Fibroblast of skin of right quadriceps (primary cell): Measurements from ENCODE around the gene C2CD4A.

Experiments
- DNase-seq: peaks from one replicate; pipeline ENCODE4 v3.0.0-alpha.2; 2013

Gene C2CD4A

DNA sequence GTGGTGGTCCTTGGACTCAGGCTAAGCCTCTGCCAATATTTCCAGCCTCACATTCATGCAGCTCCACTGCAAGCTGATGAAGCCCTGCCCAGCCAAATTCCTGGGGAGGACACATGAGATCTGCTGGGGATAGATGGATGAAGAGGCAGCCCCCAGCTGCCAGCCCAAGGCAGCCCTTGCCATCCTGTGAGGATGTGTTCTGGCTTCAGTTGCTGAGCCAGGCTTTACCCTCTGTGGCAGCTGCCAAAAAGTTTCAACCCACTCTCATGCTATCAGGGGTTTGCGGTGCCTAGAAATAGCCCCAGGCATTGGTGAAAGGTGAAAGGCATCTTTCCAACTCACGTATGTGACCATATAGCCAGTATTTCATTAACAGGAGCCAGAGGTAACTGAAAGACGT lies 37.6 kb downstream of the C2CD4A start:
- no peak for DNase-seq

DNA sequence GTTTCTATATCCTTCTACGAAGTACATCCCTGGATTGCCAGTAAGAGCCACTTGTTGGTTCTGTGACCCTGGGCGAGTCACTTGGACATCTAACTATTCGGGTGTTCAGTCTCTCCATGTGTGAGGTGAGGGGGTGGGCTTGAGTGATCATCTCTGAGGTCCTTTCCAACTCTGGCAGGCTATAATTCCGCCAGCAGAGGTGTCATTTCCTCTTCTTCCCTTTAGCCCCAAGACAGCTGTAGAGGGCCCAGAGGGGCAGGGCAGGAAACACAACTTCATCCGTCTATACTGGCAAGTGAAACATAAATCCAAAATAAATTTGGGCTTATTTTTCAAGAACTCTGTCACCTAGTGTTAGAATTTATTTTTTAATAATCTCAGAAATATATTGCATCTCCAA lies 38.1 kb downstream of the C2CD4A start:
- DNase-seq = no peak

DNA sequence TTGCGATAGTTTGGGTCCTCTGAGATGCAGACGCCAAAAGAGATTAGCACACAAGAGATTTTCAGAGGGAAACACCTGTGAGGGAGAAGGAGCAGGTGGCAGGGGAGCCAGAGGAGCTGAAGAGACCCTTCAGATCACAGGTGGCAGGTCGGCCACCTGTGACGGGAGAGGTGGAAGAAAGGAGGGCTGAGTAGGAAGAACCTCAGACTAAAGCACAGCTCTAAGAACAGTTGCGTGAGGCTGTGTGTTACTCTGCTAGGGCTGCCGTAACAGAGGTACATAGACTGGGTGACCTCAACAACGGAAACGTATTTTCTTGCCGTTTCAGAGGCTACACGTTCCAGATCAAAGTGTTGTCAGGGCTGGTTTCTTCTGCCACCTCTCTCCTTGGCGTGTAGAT lies 38.5 kb downstream of the C2CD4A start:
- DNase-seq = no peak

DNA sequence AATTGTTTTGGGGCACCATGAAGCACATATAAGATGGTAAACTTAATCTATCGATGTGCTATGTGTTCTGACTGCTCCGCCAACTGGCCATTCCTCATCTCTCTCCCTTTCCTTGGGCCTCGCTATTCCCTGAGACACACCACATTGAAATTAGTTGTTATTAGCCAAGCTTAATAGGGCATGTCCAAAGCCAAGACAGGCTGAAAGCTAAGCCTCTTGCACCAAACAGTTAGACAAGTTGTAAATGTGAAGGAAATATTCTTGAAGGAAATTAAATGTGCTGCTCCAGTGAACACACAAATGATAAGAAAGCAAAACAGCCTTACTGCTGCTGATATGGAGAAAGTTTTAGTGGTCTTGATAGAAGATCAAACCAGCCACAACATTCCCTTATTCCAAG lies 39.3 kb downstream of the C2CD4A start:
- DNase-seq = no peak

DNA sequence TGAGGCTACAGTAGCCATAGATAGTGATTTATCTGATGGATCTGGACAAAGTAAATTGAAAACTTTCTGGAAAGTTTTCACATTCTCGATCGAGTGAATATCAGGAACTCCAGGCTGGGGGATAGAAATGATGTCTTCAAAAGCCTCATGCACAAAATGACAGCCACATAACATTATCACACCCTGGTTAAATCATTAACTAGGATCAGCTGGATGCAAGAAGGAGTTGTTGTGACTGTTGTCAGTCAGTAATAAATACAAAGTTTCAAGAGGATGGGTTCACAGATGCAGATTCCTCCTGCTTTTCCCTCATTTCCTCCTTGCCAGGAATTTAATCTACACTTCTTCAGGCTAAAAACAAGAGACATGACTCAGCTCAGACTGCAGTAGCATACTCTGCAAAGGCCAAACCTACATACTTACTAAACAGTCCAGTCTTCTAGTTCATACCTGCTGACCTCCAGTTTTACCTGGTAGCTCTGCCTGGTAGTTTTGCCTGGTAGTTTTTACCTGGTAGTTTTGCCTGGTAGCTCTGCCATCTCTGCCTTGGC lies 40.9 kb downstream of the C2CD4A start:
- peak; percentile 17 for DNase-seq

DNA sequence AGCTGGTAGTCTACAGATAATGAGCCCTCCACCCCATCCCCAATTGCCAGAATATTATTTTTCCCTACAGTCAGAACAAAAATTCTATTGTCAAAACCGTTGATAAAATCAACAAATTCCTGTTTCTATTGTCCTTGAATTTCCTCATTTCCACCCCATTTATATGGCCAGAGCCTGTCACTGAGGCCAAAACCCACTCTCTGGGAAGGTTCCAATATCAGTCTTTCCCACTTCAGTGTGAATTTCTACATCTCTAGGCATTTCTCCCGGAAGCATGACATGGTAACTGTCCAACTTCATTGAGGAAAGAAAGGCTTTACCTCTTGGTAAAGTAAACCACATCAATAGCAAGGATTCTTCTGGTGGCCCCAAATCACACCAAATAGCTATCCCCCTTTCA lies 41.6 kb downstream of the C2CD4A start:
- no peak for DNase-seq

DNA sequence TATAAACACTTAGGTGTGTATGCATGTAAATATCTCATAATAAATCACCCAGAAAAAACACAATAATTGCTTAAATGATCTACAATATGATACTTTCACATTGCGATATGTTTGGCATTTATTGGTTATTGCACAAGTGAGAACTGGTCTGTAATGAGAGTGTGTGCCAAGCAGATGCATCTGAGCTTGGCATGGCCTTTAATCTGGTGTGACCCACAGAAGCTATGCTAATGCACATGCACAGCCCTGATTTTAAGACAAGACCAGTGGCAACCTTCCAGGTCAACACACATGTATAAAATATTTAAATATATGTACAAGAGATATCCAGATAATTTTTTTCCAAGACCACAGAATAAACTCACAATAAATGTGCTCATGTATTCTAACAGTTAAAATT lies 42.7 kb downstream of the C2CD4A start:
- DNase-seq = no peak

DNA sequence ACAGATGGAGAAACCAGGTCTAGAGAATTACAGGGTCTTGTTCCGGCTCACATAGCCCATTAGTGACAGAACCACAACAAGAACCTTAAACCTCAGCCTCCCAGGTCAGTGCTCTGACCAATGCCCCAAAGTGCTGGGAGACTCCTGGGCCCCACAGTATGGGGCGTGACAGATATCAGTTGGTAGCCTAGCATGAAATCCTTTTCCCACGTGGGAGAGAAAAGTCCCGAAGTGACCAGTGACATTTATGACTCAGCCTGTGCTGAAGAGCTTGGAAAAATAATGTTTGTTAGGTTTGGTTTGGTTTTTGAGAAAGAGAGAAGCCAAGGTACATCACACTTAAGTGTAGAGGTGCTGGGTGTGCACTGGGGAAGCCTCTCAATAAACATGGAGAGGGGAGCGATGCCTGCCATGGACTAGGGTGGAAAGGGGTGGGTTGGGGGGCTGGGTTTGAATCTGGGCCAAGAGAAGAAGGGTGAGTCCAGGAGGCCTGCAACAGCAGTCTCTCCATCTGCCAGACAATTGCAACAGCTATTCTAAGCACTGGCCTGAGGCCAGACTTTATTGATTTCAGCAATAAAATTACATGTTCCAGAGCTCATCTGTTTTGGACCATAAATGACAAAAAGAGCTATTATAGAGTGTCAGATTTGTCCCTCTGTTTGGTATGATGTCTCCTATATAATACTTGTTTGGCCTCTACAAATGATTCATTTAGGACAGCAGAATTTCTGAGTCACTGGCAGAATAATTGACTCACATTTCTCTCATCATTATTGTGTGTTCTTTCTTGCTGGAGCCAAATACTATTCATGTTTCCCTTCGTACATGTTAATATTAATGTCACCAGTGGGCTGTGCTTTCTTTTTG lies 43.4 kb downstream of the C2CD4A start:
- peak; percentile 72 for DNase-seq

DNA sequence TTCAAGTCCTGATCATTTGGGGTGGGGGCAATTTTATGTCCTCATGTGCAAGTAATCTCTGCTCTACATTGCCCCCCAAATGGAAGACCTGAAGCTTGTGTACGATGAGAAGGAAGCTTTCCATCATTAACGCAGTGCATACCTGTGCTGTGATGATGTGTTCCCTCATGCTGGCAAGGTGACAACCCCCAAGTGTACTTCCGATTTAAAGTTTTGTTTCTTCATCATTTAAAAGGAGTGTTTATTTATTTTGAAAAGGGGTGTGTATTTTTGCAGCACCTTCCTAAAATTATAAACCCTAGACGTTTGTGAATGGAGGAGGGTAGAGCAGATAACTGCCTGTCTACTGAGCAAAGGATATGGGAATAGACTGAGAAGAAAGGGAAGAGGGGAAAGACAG lies 45.3 kb downstream of the C2CD4A start:
- DNase-seq = no peak

DNA sequence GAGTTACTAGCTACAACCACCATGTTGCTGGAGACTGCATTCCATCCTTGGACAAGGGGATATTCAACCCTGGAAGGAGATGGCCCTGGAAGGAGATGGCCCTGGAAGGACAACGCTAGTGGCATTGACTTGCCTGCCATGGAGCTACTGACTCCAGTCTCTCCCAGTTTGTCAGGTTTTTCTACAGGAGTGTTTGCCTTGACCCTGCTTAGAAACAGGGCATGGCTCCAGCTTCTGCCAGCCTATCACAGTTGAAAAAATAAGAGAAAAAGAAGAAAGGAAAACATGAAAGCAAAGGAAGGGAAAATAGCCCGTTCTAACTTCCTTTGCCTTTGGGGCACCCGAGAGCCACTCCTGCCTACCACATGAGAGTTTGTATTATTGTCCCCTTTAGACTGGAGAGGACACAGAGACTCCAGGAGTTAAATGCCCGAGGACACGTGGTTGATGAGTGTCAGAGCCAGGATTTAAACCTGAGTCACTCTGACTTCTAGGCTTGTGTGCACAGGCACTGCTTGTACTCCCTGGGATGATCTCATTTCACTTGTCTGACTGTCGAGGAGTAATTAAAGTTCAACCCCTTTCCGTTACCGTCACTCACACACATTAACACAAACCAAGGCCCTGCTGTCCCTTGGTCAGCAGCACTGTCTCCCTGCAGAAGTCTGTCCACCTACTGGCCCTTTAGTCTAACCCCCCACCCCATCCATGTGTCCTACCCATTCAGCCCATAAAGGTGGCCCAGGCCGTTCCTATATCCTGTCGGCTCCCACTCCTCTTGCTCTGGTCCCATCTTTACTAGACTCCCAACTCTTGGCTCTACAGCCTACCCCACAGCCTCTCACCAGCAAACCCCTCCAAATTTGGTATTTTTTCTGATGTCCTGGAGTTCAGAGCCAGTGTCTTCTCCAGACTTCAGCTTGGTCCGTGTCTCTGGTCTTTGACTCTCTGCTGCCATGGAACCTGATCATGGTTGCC lies 46.1 kb downstream of the C2CD4A start:
- peak; percentile 83 for DNase-seq

DNA sequence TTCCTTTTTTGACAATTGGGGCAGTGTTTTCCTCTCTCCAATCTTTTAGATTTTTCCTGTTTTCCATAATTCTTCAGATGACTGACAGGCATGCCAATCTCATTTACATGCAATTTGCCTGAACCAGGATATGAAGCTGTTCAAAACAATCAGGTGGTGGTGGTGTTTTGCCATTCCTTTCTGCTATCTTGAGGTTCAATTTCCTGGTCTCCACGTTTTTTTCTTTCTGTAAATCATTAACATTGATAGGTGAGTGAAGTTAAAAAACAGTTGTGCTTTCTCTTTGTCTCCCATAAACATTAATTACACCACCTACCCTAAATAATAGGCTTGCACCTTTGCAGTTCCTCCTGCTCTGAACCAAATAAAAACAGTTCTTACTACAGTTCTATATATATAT lies 49.1 kb downstream of the C2CD4A start:
- DNase-seq = no peak

DNA sequence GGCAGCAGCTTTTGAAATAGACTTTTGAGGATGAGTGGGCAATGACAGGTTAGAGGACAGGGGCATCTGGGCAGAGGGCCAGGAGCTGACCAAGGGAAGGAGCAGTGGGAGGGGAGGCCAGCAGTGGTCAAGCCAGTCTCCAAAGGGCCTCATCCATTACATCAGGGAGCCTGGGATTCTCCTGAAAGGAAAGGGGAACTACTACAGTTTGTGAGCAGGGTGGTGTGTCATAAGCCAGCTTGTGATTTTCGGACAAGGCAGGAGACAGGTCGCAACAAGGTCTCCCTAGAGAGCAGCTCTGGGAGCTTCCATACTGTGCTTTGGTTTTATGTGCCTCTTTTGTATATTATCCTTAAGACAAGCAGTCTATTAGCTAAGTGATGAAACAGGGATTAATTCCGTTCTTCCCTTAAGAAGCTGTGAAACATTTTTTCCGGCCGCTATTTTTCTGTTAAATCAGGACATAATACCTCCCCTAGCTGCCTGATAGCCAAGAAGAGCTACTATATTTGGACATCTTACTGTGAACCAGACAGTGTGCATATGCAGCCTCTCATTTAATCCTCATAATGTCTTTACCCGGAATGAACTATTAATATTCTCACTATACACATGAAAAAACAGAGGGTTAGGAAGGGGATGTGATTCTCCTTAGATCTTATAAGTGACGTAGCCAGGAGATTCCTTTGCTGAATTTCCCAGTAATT lies 51.9 kb downstream of the C2CD4A start:
- DNase-seq = no peak

DNA sequence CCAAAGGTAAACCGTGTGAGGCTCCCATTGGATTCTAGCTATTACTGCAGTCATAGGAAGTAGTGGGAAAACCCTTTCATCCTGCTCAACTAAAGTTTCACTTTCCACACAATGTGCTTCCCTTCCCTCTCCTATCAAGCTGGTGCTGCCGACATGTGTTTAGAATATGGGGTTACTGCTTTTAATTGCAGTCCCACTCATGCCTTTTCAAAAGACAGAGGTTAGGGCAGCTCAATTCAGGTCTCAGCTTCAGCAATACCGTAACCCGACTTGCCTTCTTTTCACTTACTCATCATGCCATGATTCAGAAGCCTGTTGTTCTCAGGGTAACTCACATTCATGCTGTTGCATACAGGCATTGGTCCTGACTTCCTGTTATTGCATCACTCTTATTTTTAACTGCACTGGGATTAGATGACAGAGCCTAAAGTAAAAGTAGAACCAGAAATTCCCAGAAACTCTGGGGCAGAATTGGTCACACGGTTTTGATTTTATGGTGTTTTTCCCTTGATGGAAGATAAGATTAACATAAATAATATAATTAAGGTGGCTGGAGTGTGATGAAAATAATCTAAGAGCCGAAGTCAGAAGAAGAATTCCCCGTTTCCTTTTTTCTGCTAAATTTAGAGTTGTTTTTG lies 52.6 kb downstream of the C2CD4A start:
- peak; percentile 95 for DNase-seq

DNA sequence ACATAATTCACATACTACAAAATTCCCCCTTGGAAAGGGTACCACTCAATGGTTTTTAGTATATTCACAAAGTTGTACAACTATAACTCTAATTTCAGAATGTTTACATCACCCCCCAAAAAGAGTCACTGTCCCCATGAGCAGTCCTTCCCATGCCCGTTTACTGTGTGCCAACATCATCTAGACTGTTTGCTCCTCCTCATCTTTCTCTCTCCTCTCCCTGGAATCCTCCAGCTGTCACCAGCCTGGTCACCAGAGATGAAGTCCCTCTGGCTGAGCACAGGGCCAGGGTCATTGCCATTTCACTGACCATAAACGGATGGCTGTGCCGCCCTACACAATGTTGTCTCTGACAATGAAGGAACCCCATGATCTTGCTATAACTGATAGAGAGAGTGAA lies 53.1 kb downstream of the C2CD4A start:
- no peak for DNase-seq
